Heart left ventricle (tissue), 16 donors: Measurements from ENCODE around the gene DBN1. TPM values are rescaled to one million over a fixed set of nuclear protein-coding genes. Genes with fewer than 3 reads are reported as not detected.

ENCODE experiments used
- ATAC-seq, 4 donors: fragments of 200-7000 bp; cut with Tn5 transposase; one replicate each; pipeline ENCODE4 v1.9.1; 2020 to 2022; ENCODE audit warnings: moderate library complexity in 4 of 4, mild to moderate bottlenecking in 3 of 4, moderate number of reproducible peaks in 1 of 4
- DNase-seq, 5 donors: peaks; one replicate each; pipeline ENCODE4 v3.0.0-alpha.2; 2020
- H3K27ac ChIP-seq, 12 donors: fragments of 200-600 bp; sonication (generic) in 4 of 12; one replicate each; pipeline versions ENCODE4 v1.5.0 to v1.8.0; 2016 to 2022; ENCODE audit warnings: mild to moderate bottlenecking in 2 of 12
- H3K27me3 ChIP-seq, 9 donors: fragments of 200-600 bp; sonication (generic) in 2 of 9; one replicate each; pipeline versions ENCODE4 v1.5.1 to v1.8.0; 2016 to 2022; ENCODE audit warnings: mild to moderate bottlenecking in 3 of 9
- H3K36me3 ChIP-seq, 9 donors: fragments of 200-600 bp; sonication (generic) in 2 of 9; one replicate each; pipeline versions ENCODE4 v1.5.0 to v1.8.0; 2018 to 2022; ENCODE audit warnings: mild to moderate bottlenecking in 2 of 9
- H3K4me1 ChIP-seq, 12 donors: fragments of 200-600 bp; sonication (generic) in 4 of 12; one replicate each; pipeline versions ENCODE4 v1.5.0 to v1.8.0; 2016 to 2022; ENCODE audit warnings: mild to moderate bottlenecking in 3 of 12
- H3K4me3 ChIP-seq, 12 donors: fragments of 200-600 bp; sonication (generic) in 4 of 12; one replicate each; pipeline versions ENCODE4 v1.5.0 to v1.8.0; 2017 to 2022; ENCODE audit warnings: mild to moderate bottlenecking in 9 of 12, moderate library complexity in 4 of 12
- H3K9me3 ChIP-seq, 12 donors: fragments of 200-600 bp; sonication (generic) in 4 of 12; one replicate each; pipeline versions ENCODE4 v1.5.0 to v1.8.0; 2016 to 2022; ENCODE audit warnings: mild to moderate bottlenecking in 1 of 12
- POLR2A ChIP-seq, 2 donors: fragments of 450-650 bp; IDR thresholded peaks; one replicate each; pipeline ENCODE4 v1.6.1; 2017; ENCODE audit warnings: antibody characterized with exemption in 2 of 2, mild to moderate bottlenecking in 2 of 2, moderate library complexity in 2 of 2
- WGBS, 4 donors: extraction: QIAGEN DNeasy Blood & Tissue Kit in 2 of 4; methylation state at CpG; one replicate each; pipeline versions ENCODE4 v1.1.5 to v1.1.7; 2013 to 2018; 5-methylcytosine and 5-hydroxymethylcytosine counted together
- intact Hi-C, 10 donors: fragments of 100-400 bp; cut with DNase I; formaldehyde crosslinking; loops; one replicate each; pipeline versions ENCODE4 v1.11.1 to v1.14.2; 2022
- polyA plus RNA-seq, 2 donors: library from polyadenylated mRNA; stranded (reverse); fragments of 200-250 nt; gene quantifications; one replicate each; pipeline ENCODE4 v1.2.3, GENCODE V29; 2013
- total RNA-seq, 9 donors: library from RNA; depleted of rRNA in 2 of 9; stranded (reverse); fragments of >200 nt in 2 of 9; fragmentation: NEBNext Ultra II Directional in 3 of 9; extraction: Animal tissue kit (Norgen Biotek cat#: 25700) in 3 of 9; gene quantifications; one replicate each; pipeline versions ENCODE4 v1.1.0 to v1.2.4, GENCODE V29; 2016 to 2023
- TF ChIP-seq, protein P1 (sequence below), 12 donors: fragments of 200-600 bp; sonication (generic) in 4 of 12; IDR thresholded peaks; one replicate each; pipeline versions ENCODE4 v1.5.0 to v1.8.0; 2018 to 2022; ENCODE audit warnings: antibody characterized with exemption in 12 of 12, mild to moderate bottlenecking in 5 of 12
- donor health status: ischemic (EF 13 %, LVEDD 7.1; RV severe dilation, severe dysfunction).
- donor health status: healthy with polysubstance abuse.
- donor health status: DM: no; HTN: yes; CAD: no.
- donor health status: DM: no; HTN: no; CAD: no.
- donor health status: ischemic (EF 25% LVEDD 6.9; RV normal size, moderate dysfunction).
- donor health status: ischemic (EF 25% LVEDD 5.7; RV mildly dilated, moderate dysfunction).
- donor health status: healthy.
- donor health status: DM: yes; HTN: yes; CAD: no.
- donor health status: ischemic (EF 35%, LVEDD 5.7; RV mildly dilated, moderate dysfunction).
- donor health status: nonischemic (EF 11% LVEDD 7.7; RV severe dilation, severe dysfunction).
- donor health status: DM: yes; HTN: yes; CAD: no.
- donor health status: PGD.
- donor health status: ischemic (EF 29% LVEDD 5.4; RV normal size, mild dysfunction).
- donor health status: nonischemic (EF 23%, LVEDD 6.1; RV moderate dilation, normal function).

DBN1 gene
- total and polyA plus RNA-seq, 11 donors = 12.3 to 60.7 (median 23.3) TPM

DNA sequence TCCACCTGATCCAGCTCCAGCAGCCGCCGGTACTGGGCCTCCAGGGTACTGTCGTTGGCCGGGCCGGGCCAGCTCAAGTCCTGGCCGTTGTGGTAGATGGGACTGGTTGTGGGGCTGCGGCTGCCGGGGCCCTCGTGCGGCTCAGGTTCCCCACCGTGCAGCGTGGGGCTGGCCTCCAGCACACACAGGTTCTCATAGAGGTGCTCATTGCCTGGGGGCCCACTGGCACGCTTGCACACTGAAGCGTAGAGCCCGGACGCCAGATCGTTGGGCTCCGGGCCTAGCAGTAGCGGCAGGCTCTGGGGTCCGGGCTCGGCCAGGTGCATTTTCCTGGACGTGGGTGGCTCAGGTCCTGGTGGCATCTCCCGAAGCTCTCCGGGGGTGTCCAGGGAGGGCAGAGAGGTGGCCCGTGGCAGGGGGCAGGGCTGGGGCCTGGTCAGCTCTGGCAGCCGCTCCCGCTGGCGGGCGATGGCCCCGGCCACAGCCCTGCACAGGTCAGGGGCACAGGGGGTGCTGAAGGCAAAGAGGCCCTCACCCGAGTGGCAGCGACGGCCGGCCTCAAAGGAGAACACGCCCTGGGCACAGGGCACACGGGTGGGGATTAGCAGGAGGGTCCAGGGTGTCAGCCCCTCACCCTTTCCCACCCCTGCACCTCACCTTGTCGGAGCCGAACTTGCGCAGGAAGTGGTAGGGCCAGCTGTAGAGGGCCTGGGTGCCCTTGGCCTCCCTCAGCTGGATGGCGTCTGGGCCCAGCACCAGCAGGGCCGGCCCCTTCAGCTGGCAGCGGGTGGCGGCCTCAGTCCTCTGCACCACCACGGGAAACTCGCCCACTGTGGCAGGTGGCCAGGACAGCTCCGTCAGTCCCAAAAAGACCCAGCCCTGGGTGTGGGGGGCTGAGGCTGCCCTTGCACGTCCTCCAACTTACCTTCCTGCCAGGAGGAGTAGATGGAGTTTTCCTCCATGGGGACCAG, 30.9 kb upstream of the DBN1 start:
- no peak overlapping the region for H3K27ac ChIP-seq
- DNase-seq = peak in 1 of 5 donors; percentile 67
- no peak for TF ChIP-seq POLR2A (IDR thresholded peaks at IDR 0.05)
- TF ChIP-seq, protein P1, sequence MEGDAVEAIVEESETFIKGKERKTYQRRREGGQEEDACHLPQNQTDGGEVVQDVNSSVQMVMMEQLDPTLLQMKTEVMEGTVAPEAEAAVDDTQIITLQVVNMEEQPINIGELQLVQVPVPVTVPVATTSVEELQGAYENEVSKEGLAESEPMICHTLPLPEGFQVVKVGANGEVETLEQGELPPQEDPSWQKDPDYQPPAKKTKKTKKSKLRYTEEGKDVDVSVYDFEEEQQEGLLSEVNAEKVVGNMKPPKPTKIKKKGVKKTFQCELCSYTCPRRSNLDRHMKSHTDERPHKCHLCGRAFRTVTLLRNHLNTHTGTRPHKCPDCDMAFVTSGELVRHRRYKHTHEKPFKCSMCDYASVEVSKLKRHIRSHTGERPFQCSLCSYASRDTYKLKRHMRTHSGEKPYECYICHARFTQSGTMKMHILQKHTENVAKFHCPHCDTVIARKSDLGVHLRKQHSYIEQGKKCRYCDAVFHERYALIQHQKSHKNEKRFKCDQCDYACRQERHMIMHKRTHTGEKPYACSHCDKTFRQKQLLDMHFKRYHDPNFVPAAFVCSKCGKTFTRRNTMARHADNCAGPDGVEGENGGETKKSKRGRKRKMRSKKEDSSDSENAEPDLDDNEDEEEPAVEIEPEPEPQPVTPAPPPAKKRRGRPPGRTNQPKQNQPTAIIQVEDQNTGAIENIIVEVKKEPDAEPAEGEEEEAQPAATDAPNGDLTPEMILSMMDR (IDR thresholded peaks at IDR 0.05) = no peak
- peaks cover 0 to 20% (median 0%) of the 10 kb centered on the region in 9 donors for H3K36me3 ChIP-seq
- H3K9me3 ChIP-seq = no peaks in the 10 kb centered on the region
- peaks cover 0 to 31% (median 10%) of the 10 kb centered on the region in 12 donors for H3K4me1 ChIP-seq
- 94 to 95% (median 94%) methylated on average over 29 to 47 of the region's 47 CpGs for WGBS, 4 donors
- no peak overlapping the region for H3K4me3 ChIP-seq
- ATAC-seq = no peak
- H3K27me3 ChIP-seq = no peaks in the 10 kb centered on the region
- intact Hi-C loops = loop anchor here in 4 of 10 donors (5.0 to 10.0 kb wide), 4 partner anchors 97 to 190 kb away; partner anchors contain the start of genes F12 (in 1 of the 4), MXD3 (in 1 of the 4) and PFN3 (in 1 of the 4)

DNA sequence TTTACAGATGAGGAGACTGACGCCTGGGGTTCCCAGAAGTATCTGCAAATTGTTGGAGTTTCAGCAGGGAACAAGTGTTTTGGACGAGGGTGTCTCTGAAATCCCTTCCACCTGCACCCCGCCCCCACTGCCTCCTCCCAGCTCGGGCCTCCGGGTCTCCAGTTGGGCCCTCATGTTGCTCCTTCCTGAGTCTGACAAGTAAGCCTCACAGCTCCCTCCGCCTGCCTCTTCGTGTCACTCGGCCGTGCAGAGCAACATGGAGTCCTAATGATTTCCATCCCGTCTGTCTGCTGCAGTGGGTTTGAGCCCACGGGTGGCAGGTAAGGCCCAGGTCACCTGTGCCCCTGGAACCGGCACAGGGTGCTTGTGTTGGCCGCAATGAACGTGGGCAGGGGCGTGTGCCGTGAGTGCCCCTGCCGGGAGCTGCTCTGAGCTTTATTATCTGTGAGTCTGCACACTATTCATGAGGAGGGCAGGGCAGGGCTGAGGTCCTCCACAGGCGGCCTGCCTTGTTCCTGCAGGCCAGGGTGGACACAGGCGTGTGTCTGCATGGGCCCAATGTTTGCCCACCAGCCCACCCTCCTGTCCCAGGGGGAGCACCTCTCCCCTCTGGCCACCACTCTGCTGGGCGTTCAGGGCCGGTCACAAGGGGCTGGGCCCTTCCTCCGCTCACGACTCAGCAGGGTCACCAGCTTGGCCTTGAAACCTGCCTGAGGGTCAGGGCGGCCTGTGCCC, 30.1 kb upstream of the DBN1 start:
- no peaks in the 10 kb centered on the region for H3K9me3 ChIP-seq
- no peak overlapping the region for H3K4me3 ChIP-seq
- no peak for TF ChIP-seq POLR2A (IDR thresholded peaks at IDR 0.05)
- H3K27ac ChIP-seq = no peak overlapping the region
- intact Hi-C loops = loop anchor here in 4 of 10 donors (5.0 to 10.0 kb wide), 4 partner anchors 96 to 189 kb away; partner anchors contain the start of genes F12 (in 1 of the 4), MXD3 (in 1 of the 4) and PFN3 (in 1 of the 4)
- H3K36me3 ChIP-seq = peaks cover 0 to 20% (median 0%) of the 10 kb centered on the region in 9 donors
- DNase-seq (peak in 1 of 5 donors; percentile 53), ATAC-seq (no peak)
- no peaks in the 10 kb centered on the region for H3K27me3 ChIP-seq
- WGBS, 4 donors = 91 to 93% (median 93%) methylated on average over 14 to 24 of the region's 24 CpGs
- H3K4me1 ChIP-seq = peaks cover 0 to 28% (median 11%) of the 10 kb centered on the region in 12 donors

DNA sequence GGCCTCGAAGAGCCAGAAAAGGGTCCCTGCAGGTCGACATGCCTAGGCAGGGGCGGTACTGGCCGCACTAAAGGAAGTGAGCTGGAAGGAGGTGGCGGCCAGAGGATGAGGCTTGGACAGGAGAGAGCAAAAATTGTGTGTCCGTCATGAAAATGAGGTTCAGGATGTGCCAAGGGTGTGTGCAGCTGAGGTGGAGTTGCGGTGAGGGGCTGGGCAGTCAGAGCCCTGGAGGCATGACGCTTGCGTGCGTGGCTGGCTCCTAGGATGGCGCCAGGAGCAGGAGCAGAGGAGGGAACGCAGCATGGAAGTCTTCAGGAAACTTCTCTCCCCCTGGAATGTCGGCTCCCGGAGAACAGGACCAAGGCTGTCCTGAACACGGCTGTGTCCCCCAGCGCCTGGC, 29.5 kb upstream of the DBN1 start:
- intact Hi-C loops = loop anchor here in 4 of 10 donors (5.0 to 10.0 kb wide), 4 partner anchors 96 to 188 kb away; partner anchors contain the start of genes F12 (in 1 of the 4), MXD3 (in 1 of the 4) and PFN3 (in 1 of the 4)

More for the DNA sequence above, 29.5 kb upstream of the DBN1 start:
- no peak for DNase-seq
- Histone ChIP-seq H3K27me3 (no peaks in the 10 kb centered on the region), H3K4me3 (no peak overlapping the region), H3K4me1 (peaks cover 0 to 35% (median 17%) of the 10 kb centered on the region in 12 donors), H3K9me3 (no peaks in the 10 kb centered on the region), H3K27ac (no peak overlapping the region), H3K36me3 (peaks cover 0 to 20% (median 0%) of the 10 kb centered on the region in 9 donors)
- no peak for ATAC-seq
- TF ChIP-seq POLR2A (IDR thresholded peaks at IDR 0.05) = no peak
- TF ChIP-seq, protein P1 (IDR thresholded peaks at IDR 0.05) = no peak
- 82 to 84% (median 83%) methylated on average over 15 to 16 of the region's 16 CpGs for WGBS, 4 donors
